Fibroblast of the conjunctiva (primary cell): ENCODE measurements around the gene CA14.
"Not testable (repeated sequence)": the region's sequence is repeated elsewhere in the genome, so short reads cannot be mapped to it uniquely, and the experiment has no call there.

Experiments
- DNase-seq: peaks from one replicate; pipeline ENCODE4 v3.0.0-alpha.2; 2010; ENCODE audit warnings: low read depth

Gene CA14

GRCh38 chr1:150257624-150258585 is at the start of gene CA14:
Gene CA14 (plus strand): TSS chr1:150257774. CDS start chr1:150258129, 355 bp downstream.
- no peak for DNase-seq

- not testable (repeated sequence) for DNase-seq
Measured at GRCh38 chr1:150208460-150208859, 49.1 kb upstream of the CA14 start.

GRCh38 chr1:150210091-150210490 is 47.5 kb upstream of the CA14 start:
- DNase-seq = no peak

- DNase-seq = no peak
Measured at GRCh38 chr1:150210706-150211105, 46.9 kb upstream of the CA14 start.

GRCh38 chr1:150212070-150212469 is 45.5 kb upstream of the CA14 start:
- DNase-seq = no peak

- DNase-seq = peak; percentile 91
Measured at GRCh38 chr1:150213170-150214098, 44.1 kb upstream of the CA14 start.

GRCh38 chr1:150214099-150214756 is 43.3 kb upstream of the CA14 start:
- not testable (repeated sequence) for DNase-seq

GRCh38 chr1:150215855-150216254 is 41.7 kb upstream of the CA14 start:
- not testable (repeated sequence) for DNase-seq

- peak; percentile 20 for DNase-seq
Measured at GRCh38 chr1:150221552-150221951, 36.0 kb upstream of the CA14 start.

- no peak for DNase-seq
Measured at GRCh38 chr1:150224983-150225382, 32.6 kb upstream of the CA14 start.

- DNase-seq = no peak
Measured at GRCh38 chr1:150225546-150225945, 32.0 kb upstream of the CA14 start.

GRCh38 chr1:150226486-150226885 is 31.1 kb upstream of the CA14 start:
- DNase-seq = no peak

GRCh38 chr1:150227228-150227627 is 30.3 kb upstream of the CA14 start:
- no peak for DNase-seq

GRCh38 chr1:150228246-150228645 is 29.3 kb upstream of the CA14 start:
- DNase-seq = not testable (repeated sequence)

GRCh38 chr1:150232921-150233320 is 24.7 kb upstream of the CA14 start:
- not testable (repeated sequence) for DNase-seq

- DNase-seq = no peak
Measured at GRCh38 chr1:150233359-150234308, 23.9 kb upstream of the CA14 start.

GRCh38 chr1:150234309-150234565 is 23.3 kb upstream of the CA14 start:
- DNase-seq = no peak

GRCh38 chr1:150234566-150235293 is 22.8 kb upstream of the CA14 start:
- DNase-seq = peak; percentile 55

GRCh38 chr1:150235294-150235851 is 22.2 kb upstream of the CA14 start:
- DNase-seq = no peak
